GM12878 (cell line): ENCODE measurements around the gene PRKAR2B.

ENCODE experiments used
- CBFB ChIP-seq: IDR thresholded peaks from 2 replicates; pipeline ENCODE4 v1.6.1; 2016; ENCODE audit warnings: antibody characterized with exemption, low read depth
- CTCF ChIP-seq, 3 experiments: IDR thresholded peaks in 2 of 3; conservative IDR thresholded peaks in 1 of 3; 2 replicates each; pipeline ENCODE4 v1.5.1; 2011; ENCODE audit warnings: low read depth in 3 of 3, low read length in 3 of 3, mild to moderate bottlenecking in 3 of 3, control low read depth in 2 of 3, moderate library complexity in 2 of 3, inconsistent platforms in 1 of 3, mixed read lengths in 1 of 3; ENCODE audit not compliant: control insufficient read depth in 2 of 3, insufficient read depth in 1 of 3; ENCODE audit errors: extremely low read depth in 1 of 3
- ELK1 ChIP-seq: IDR thresholded peaks from 2 replicates; pipeline ENCODE4 v1.6.1; 2012; ENCODE audit warnings: low read depth, low read length, improper control_type of control experiment
- EP300 ChIP-seq, 2 experiments: fragments of 150-350 bp in 1 of 2; IDR thresholded peaks; 2 replicates each; pipeline ENCODE4 v1.6.1; 2011 to 2012; ENCODE audit warnings: low read depth in 2 of 2, low read length in 2 of 2, borderline replicate concordance in 1 of 2, improper control_type of control experiment in 1 of 2, inconsistent platforms in 1 of 2; ENCODE audit not compliant: control insufficient read depth in 1 of 2
- HDAC6 ChIP-seq: fragments of 200-600 bp; sonication (generic); IDR thresholded peaks from one replicate; pipeline ENCODE4 v1.8.0; 2017; ENCODE audit warnings: antibody characterized with exemption; ENCODE audit not compliant: unreplicated experiment
- PRDM15 ChIP-seq: fragments of 450-650 bp; formaldehyde crosslinking; IDR thresholded peaks from 2 replicates; pipeline ENCODE4 v1.4.0; 2020; ENCODE audit warnings: mild to moderate bottlenecking, moderate library complexity
- SIX5 ChIP-seq: IDR thresholded peaks from 2 replicates; pipeline ENCODE4 v1.6.1; 2011; ENCODE audit warnings: mild to moderate bottlenecking, low read depth, low read length, moderate library complexity; ENCODE audit not compliant: severe bottlenecking
- SMC3 ChIP-seq: IDR thresholded peaks from 2 replicates; pipeline ENCODE4 v1.6.1; 2011; ENCODE audit warnings: low read length, improper control_type of control experiment, borderline replicate concordance
- SUZ12 ChIP-seq: fragments of 200-600 bp; sonication (generic); IDR thresholded peaks from one replicate; pipeline ENCODE4 v1.6.1; 2018; ENCODE audit warnings: antibody characterized with exemption, mild to moderate bottlenecking; ENCODE audit not compliant: unreplicated experiment
- TBL1XR1 ChIP-seq: IDR thresholded peaks from 2 replicates; pipeline ENCODE4 v1.6.1; 2012; ENCODE audit warnings: low read depth, low read length, improper control_type of control experiment

- TF ChIP-seq TBL1XR1, result no peak
- TF ChIP-seq HDAC6, result no peak
- TF ChIP-seq SUZ12, result no peak
- no peak for TF ChIP-seq PRDM15 (CRISPR knock-in tag)
- TF ChIP-seq CTCF (IDR thresholded peaks at IDR 0.05 in 2 of 3, conservative IDR thresholded peaks at IDR 0.05 in 1 of 3; ENCODE audit: control insufficient read depth in 2 of 3, extremely low read depth in 1 of 3, insufficient read depth in 1 of 3, low read depth in 3 of 3, low read length in 3 of 3), result no peak
- TF ChIP-seq ELK1, result no peak
- TF ChIP-seq SIX5, result no peak
- no peak for TF ChIP-seq SMC3
- TF ChIP-seq EP300 (IDR thresholded peaks at IDR 0.05; ENCODE audit: borderline replicate concordance in 1 of 2, control insufficient read depth in 1 of 2, low read depth in 2 of 2, low read length in 2 of 2), result no peak
- TF ChIP-seq CBFB, result no peak
Observed at GRCh38 chr7:107057474-107057833, 12.9 kb downstream of the PRKAR2B start.
